ENCODE measurements around the gene GLE1. TPM values are rescaled to one million over a fixed set of nuclear protein-coding genes. Genes with fewer than 3 reads are reported as not detected.

The GLE1 gene
- total and polyA plus RNA-seq, 12 donors, result 10.5 to 24.5 (median 19.4) TPM

- Histone ChIP-seq H3K36me3 (peaks cover 0 to 100% (median 48%) of the 10 kb centered on the region in 9 donors), H3K4me3 (no peak overlapping the region), H3K9me3 (no peaks in the 10 kb centered on the region), H3K4me1 (no peaks in the 10 kb centered on the region), H3K27me3 (no peaks in the 10 kb centered on the region), H3K27ac (no peak overlapping the region)
- no peak for TF ChIP-seq CTCF (IDR thresholded peaks at IDR 0.05)
- no peak for ATAC-seq
- intact Hi-C loops (cut with DNase I), result no loop called here
- WGBS, 2 donors, result 98% methylated on average over 10 of the region's 10 CpGs
- DNase-seq, result no peak
Observed at GRCh38 chr9:128481561-128481960, 23.0 kb upstream of the GLE1 start.

GRCh38 chr9:128482186-128482585 lies 22.3 kb upstream of the GLE1 start:
- Histone ChIP-seq H3K27me3 (no peaks in the 10 kb centered on the region), H3K36me3 (peaks cover 0 to 100% (median 48%) of the 10 kb centered on the region in 9 donors), H3K27ac (no peak overlapping the region), H3K9me3 (no peaks in the 10 kb centered on the region), H3K4me3 (no peak overlapping the region), H3K4me1 (no peaks in the 10 kb centered on the region)
- DNase-seq (no peak), ATAC-seq (no peak)
- 95 to 97% methylated on average over 7 of the region's 7 CpGs for WGBS, 2 donors
- TF ChIP-seq CTCF (IDR thresholded peaks at IDR 0.05), result no peak
- intact Hi-C loops (cut with DNase I), result no loop called here

GRCh38 chr9:128484686-128485413 lies 19.7 kb upstream of the GLE1 start:
- no peaks in the 10 kb centered on the region for H3K9me3 ChIP-seq
- peaks cover 0 to 100% (median 61%) of the 10 kb centered on the region in 9 donors for H3K36me3 ChIP-seq
- H3K4me1 ChIP-seq, result no peaks in the 10 kb centered on the region
- no peak overlapping the region for H3K4me3 ChIP-seq
- TF ChIP-seq CTCF (IDR thresholded peaks at IDR 0.05), result no peak
- intact Hi-C loops (cut with DNase I), result no loop called here
- no peak for ATAC-seq
- H3K27ac ChIP-seq, result no peak overlapping the region
- H3K27me3 ChIP-seq, result no peaks in the 10 kb centered on the region
- DNase-seq, result no peak
- 94 to 96% methylated on average over 17 of the region's 17 CpGs for WGBS, 2 donors

- Histone ChIP-seq H3K4me1 (no peaks in the 10 kb centered on the region), H3K27me3 (no peaks in the 10 kb centered on the region), H3K4me3 (no peak overlapping the region), H3K27ac (no peak overlapping the region), H3K9me3 (no peaks in the 10 kb centered on the region), H3K36me3 (peaks cover 0 to 100% (median 60%) of the 10 kb centered on the region in 9 donors)
- 77 to 87% methylated on average over 7 of the region's 7 CpGs for WGBS, 2 donors
- intact Hi-C loops (cut with DNase I), result no loop called here
- no peak for DNase-seq
- ATAC-seq, result no peak
- no peak for TF ChIP-seq CTCF (IDR thresholded peaks at IDR 0.05)
Observed at GRCh38 chr9:128485414-128485855, 19.1 kb upstream of the GLE1 start.

Measured in heart right ventricle (tissue), 16 donors.